GM23338 (cell line): ENCODE measurements around the gene DYTN. TPM values are rescaled to one million over a fixed set of nuclear protein-coding genes. Genes with fewer than 3 reads are reported as not detected.

Experiments
- ATAC-seq: fragments of 200-7000 bp; cut with Tn5 transposase; 3 replicates; pipeline ENCODE4 v1.9.1; 2020
- DNase-seq: peaks from one replicate; pipeline ENCODE4 v3.0.0-alpha.2; 2015; ENCODE audit warnings: low spot score
- H2AFZ ChIP-seq: fragments of 200-600 bp; sonication (generic); 2 replicates; pipeline ENCODE4 v1.8.0; 2016; ENCODE audit warnings: antibody characterized with exemption, mild to moderate bottlenecking, moderate library complexity
- H3F3A ChIP-seq: fragments of 200-600 bp; sonication (generic); replicated peaks from 2 replicates; pipeline ENCODE4 v1.8.0; 2017; ENCODE audit warnings: antibody characterized with exemption, mixed run types, low read depth
- H3K27ac ChIP-seq: fragments of 200-600 bp; sonication (generic); 2 replicates; pipeline ENCODE4 v1.6.1; 2016; ENCODE audit warnings: low read depth
- H3K27me3 ChIP-seq: fragments of 200-600 bp; sonication (generic); 2 replicates; pipeline ENCODE4 v1.8.0; 2016; ENCODE audit warnings: mild to moderate bottlenecking, mixed run types, moderate library complexity; ENCODE audit not compliant: insufficient read depth
- H3K36me3 ChIP-seq: fragments of 200-600 bp; sonication (generic); 2 replicates; pipeline ENCODE4 v1.8.0; 2016; ENCODE audit warnings: mild to moderate bottlenecking; ENCODE audit not compliant: insufficient read depth
- H3K4me1 ChIP-seq: fragments of 200-600 bp; sonication (generic); 2 replicates; pipeline ENCODE4 v1.8.0; 2016; ENCODE audit warnings: mild to moderate bottlenecking, moderate library complexity; ENCODE audit not compliant: insufficient read depth
- H3K4me2 ChIP-seq: fragments of 200-600 bp; sonication (generic); 2 replicates; pipeline ENCODE4 v1.7.1; 2017; ENCODE audit warnings: mixed run types
- H3K4me3 ChIP-seq: fragments of 200-600 bp; sonication (generic); 2 replicates; pipeline ENCODE4 v1.6.1; 2016; ENCODE audit warnings: mixed run types
- H3K79me2 ChIP-seq: fragments of 200-600 bp; sonication (generic); replicated peaks from 2 replicates; pipeline ENCODE4 v1.8.0; 2017; ENCODE audit warnings: mild to moderate bottlenecking; ENCODE audit not compliant: insufficient read depth
- H3K9me2 ChIP-seq: fragments of 200-600 bp; sonication (generic); 2 replicates; pipeline ENCODE4 v1.8.0; 2017; ENCODE audit not compliant: insufficient read depth
- H4K20me1 ChIP-seq: fragments of 200-600 bp; sonication (generic); replicated peaks from 2 replicates; pipeline ENCODE4 v1.8.0; 2017; ENCODE audit warnings: mild to moderate bottlenecking; ENCODE audit not compliant: insufficient read depth
- H3K27ac Mint-ChIP-seq: 2 replicates; pipeline ENCODE4 v1.8.0; 2020; ENCODE audit warnings: inconsistent platforms, mild to moderate bottlenecking, moderate library complexity, mixed read lengths
- H3K27me3 Mint-ChIP-seq: 3 replicates; pipeline ENCODE4 v1.8.0; 2022; ENCODE audit warnings: low read depth, mild to moderate bottlenecking, moderate library complexity, mixed read lengths, inconsistent platforms; ENCODE audit not compliant: insufficient read depth, poor library complexity
- H3K36me3 Mint-ChIP-seq: 3 replicates; pipeline ENCODE4 v1.8.0; 2021; ENCODE audit warnings: low read depth, mild to moderate bottlenecking, inconsistent platforms, moderate library complexity, mixed read lengths
- H3K4me1 Mint-ChIP-seq: 3 replicates; pipeline ENCODE4 v1.8.0; 2020; ENCODE audit warnings: mild to moderate bottlenecking, inconsistent platforms, mixed read lengths
- H3K4me3 Mint-ChIP-seq: 3 replicates; pipeline ENCODE4 v1.8.0; 2021; ENCODE audit warnings: moderate library complexity, mild to moderate bottlenecking, inconsistent platforms, mixed read lengths
- H3K9me3 Mint-ChIP-seq: 3 replicates; pipeline ENCODE4 v1.8.0; 2020; ENCODE audit warnings: moderate library complexity, mild to moderate bottlenecking, inconsistent platforms, mixed read lengths
- CREB1 ChIP-seq: fragments of 250-450 bp; sonication (Bioruptor Pico); IDR thresholded peaks from 2 replicates; pipeline ENCODE4 v1.5.0; 2020; ENCODE audit warnings: low read depth, mild to moderate bottlenecking, moderate library complexity
- CTCF ChIP-seq, 2 experiments: fragments of 200-600 bp in 1 of 2; sonication (generic) in 1 of 2; conservative IDR thresholded peaks; 2 replicates each; pipeline versions ENCODE4 v1.5.1 to v1.6.1; 2016 to 2017; ENCODE audit warnings: antibody characterized with exemption in 2 of 2, low read depth in 2 of 2, mild to moderate bottlenecking in 2 of 2, moderate library complexity in 1 of 2
- ETS1 ChIP-seq: IDR thresholded peaks from 2 replicates; pipeline ENCODE4 v1.6.1; 2016; ENCODE audit warnings: antibody characterized with exemption
- EZH2 ChIP-seq: fragments of 200-600 bp; sonication (generic); IDR thresholded peaks from one replicate; pipeline ENCODE4 v1.8.0; 2017; ENCODE audit warnings: antibody characterized with exemption, mild to moderate bottlenecking, low read depth; ENCODE audit not compliant: unreplicated experiment
- EZH2phosphoT487 ChIP-seq: fragments of 200-600 bp; sonication (generic); IDR thresholded peaks from one replicate; pipeline ENCODE4 v1.8.1; 2018; ENCODE audit warnings: antibody characterized with exemption; ENCODE audit not compliant: unreplicated experiment
- JUNB ChIP-seq: IDR thresholded peaks from one replicate; pipeline ENCODE4 v1.6.1; 2016; ENCODE audit warnings: antibody characterized with exemption; ENCODE audit not compliant: unreplicated experiment
- NANOG ChIP-seq: IDR thresholded peaks from 2 replicates; pipeline ENCODE4 v1.6.1; 2016; ENCODE audit warnings: antibody characterized with exemption, borderline replicate concordance
- POLR2AphosphoS5 ChIP-seq: IDR thresholded peaks from 2 replicates; pipeline ENCODE4 v1.6.1; 2016; ENCODE audit warnings: antibody characterized with exemption, low read depth
- REST ChIP-seq: IDR thresholded peaks from one replicate; pipeline ENCODE4 v1.6.1; 2018; ENCODE audit warnings: antibody characterized with exemption; ENCODE audit not compliant: unreplicated experiment
- STAT1 ChIP-seq: IDR thresholded peaks from one replicate; pipeline ENCODE4 v1.6.1; 2016; ENCODE audit warnings: antibody characterized with exemption; ENCODE audit not compliant: unreplicated experiment
- ZNF114 ChIP-seq: fragments of 250-450 bp; sonication (Bioruptor Pico); IDR thresholded peaks from 2 replicates; pipeline ENCODE4 v1.5.0; 2020; ENCODE audit warnings: mild to moderate bottlenecking, moderate library complexity
- ZNF331 ChIP-seq: fragments of 250-450 bp; sonication (Bioruptor Pico); IDR thresholded peaks from 2 replicates; pipeline ENCODE4 v1.5.0; 2020; ENCODE audit warnings: low read depth, mild to moderate bottlenecking, moderate library complexity
- ZNF462 ChIP-seq: fragments of 250-450 bp; sonication (Bioruptor Pico); IDR thresholded peaks from 2 replicates; pipeline ENCODE4 v1.5.0; 2020; ENCODE audit warnings: mild to moderate bottlenecking, moderate library complexity
- polyA plus RNA-seq: library from polyadenylated mRNA; unstranded; fragments of >200 nt; fragmentation: Nextera tagmentation; extraction: Ambion mirVana; gene quantifications from 2 replicates; pipeline ENCODE4 v1.2.1, GENCODE V29; 2016
- total RNA-seq: library from RNA; depleted of rRNA; stranded (reverse); fragments of >200 nt; shearing (Covaris generic); gene quantifications from 2 replicates; pipeline ENCODE4 v1.2.3, GENCODE V29; 2014

The DYTN gene
- total and polyA plus RNA-seq, 2 experiments from 2014 or later: not detected

GRCh38 chr2:206756816-206757215 is 38.6 kb upstream of the DYTN start:
- Histone ChIP-seq H3K27ac (no peak overlapping the region), H2AFZ (no peak overlapping the region), H3K4me2 (no peak overlapping the region), H4K20me1 (no peaks in the 10 kb centered on the region), H3K4me3 (no peak overlapping the region), H3K79me2 (no peaks in the 10 kb centered on the region), H3K36me3 (no peaks in the 10 kb centered on the region), H3K9me2 (no peaks in the 10 kb centered on the region), H3K4me1 (no peaks in the 10 kb centered on the region), H3F3A (no peaks in the 10 kb centered on the region), H3K27me3 (no peaks in the 10 kb centered on the region)
- ATAC-seq: no peak
- TF ChIP-seq EZH2phosphoT487: no peak
- no peak for TF ChIP-seq CREB1 (CRISPR knock-in tag)
- TF ChIP-seq ZNF114: no peak
- TF ChIP-seq REST: no peak
- no peak for TF ChIP-seq NANOG
- TF ChIP-seq CTCF (conservative IDR thresholded peaks at IDR 0.05; ENCODE audit: low read depth in 2 of 2): no peak
- no peak for TF ChIP-seq ZNF331 (CRISPR knock-in tag)
- TF ChIP-seq EZH2: no peak
- TF ChIP-seq POLR2AphosphoS5: no peak
- TF ChIP-seq STAT1: no peak
- no peak for TF ChIP-seq ETS1
- no peak for TF ChIP-seq ZNF462 (CRISPR knock-in tag)
- TF ChIP-seq JUNB: no peak
- Mint-ChIP-seq H3K36me3 (no peaks in the 10 kb centered on the region), H3K9me3 (no peaks in the 10 kb centered on the region), H3K27ac (no peak overlapping the region), H3K27me3 (peaks cover 2% of the 10 kb centered on the region), H3K4me1 (no peaks in the 10 kb centered on the region), H3K4me3 (no peak overlapping the region)
- no peak for DNase-seq
